Karpas-422 (cell line): ENCODE measurements around the gene COLQ. TPM values are rescaled to one million over a fixed set of nuclear protein-coding genes. Genes with fewer than 3 reads are reported as not detected.
A peak's percentile ranks its signal among the peaks of the same experiment; 100 is the strongest.

ENCODE experiments used
- DNase-seq: peaks from one replicate; pipeline ENCODE4 v3.0.0-alpha.2; 2015
- H2AFZ ChIP-seq: fragments of 200-600 bp; sonication (generic); 2 replicates; pipeline ENCODE4 v1.6.1; 2014; ENCODE audit warnings: antibody characterized with exemption, low read length, mixed read lengths
- H3K27ac ChIP-seq: fragments of 200-600 bp; sonication (generic); 2 replicates; pipeline ENCODE4 v1.5.1; 2014; ENCODE audit warnings: mild to moderate bottlenecking, low read length, moderate library complexity
- H3K27me3 ChIP-seq: fragments of 200-600 bp; sonication (generic); 2 replicates; pipeline ENCODE4 v1.6.1; 2014; ENCODE audit warnings: low read length, mixed read lengths
- H3K36me3 ChIP-seq: fragments of 200-600 bp; sonication (generic); 2 replicates; pipeline ENCODE4 v1.6.1; 2014; ENCODE audit warnings: low read length, mixed read lengths; ENCODE audit not compliant: insufficient read depth
- H3K4me1 ChIP-seq: fragments of 200-600 bp; sonication (generic); 2 replicates; pipeline ENCODE4 v1.6.1; 2014; ENCODE audit warnings: mild to moderate bottlenecking, low read length, mixed read lengths
- H3K4me2 ChIP-seq: fragments of 200-600 bp; sonication (generic); 2 replicates; pipeline ENCODE4 v1.6.1; 2014; ENCODE audit warnings: low read length, low read depth, mild to moderate bottlenecking; ENCODE audit not compliant: poor library complexity, severe bottlenecking
- H3K4me3 ChIP-seq: fragments of 200-600 bp; sonication (generic); 2 replicates; pipeline ENCODE4 v1.5.1; 2014; ENCODE audit warnings: mild to moderate bottlenecking, antibody characterized with exemption, low read length, mixed read lengths
- H3K79me2 ChIP-seq: fragments of 200-600 bp; sonication (generic); 2 replicates; pipeline ENCODE4 v1.6.1; 2014; ENCODE audit warnings: mild to moderate bottlenecking, low read length, mixed read lengths
- H3K9ac ChIP-seq: fragments of 200-600 bp; sonication (generic); 2 replicates; pipeline ENCODE4 v1.6.0; 2014; ENCODE audit warnings: low read length
- H3K9me2 ChIP-seq: fragments of 200-600 bp; sonication (generic), shearing (Covaris generic); replicated peaks from 2 replicates; pipeline ENCODE4 v1.6.0; 2014; ENCODE audit warnings: mild to moderate bottlenecking, low read length, moderate library complexity; ENCODE audit not compliant: insufficient read depth
- H3K9me3 ChIP-seq: fragments of 300-700, 200-600 bp; sonication (generic); 2 replicates; pipeline ENCODE4 v1.6.1; 2014; ENCODE audit warnings: low read length, mixed read lengths
- H4K20me1 ChIP-seq: fragments of 200-600 bp; sonication (generic); 2 replicates; pipeline ENCODE4 v1.6.1; 2014; ENCODE audit warnings: mild to moderate bottlenecking, antibody characterized with exemption, low read length, low read depth; ENCODE audit not compliant: insufficient read depth
- total RNA-seq: library from RNA; depleted of rRNA; stranded (reverse); fragments of >200 nt; shearing (Covaris generic); gene quantifications from 2 replicates; pipeline ENCODE4 v1.2.3, GENCODE V29; 2014; ENCODE audit warnings: low replicate concordance

Gene COLQ
- total RNA-seq, 1 experiment from 2014 or later: 2.6 TPM

- Histone ChIP-seq H3K36me3 (no peaks in the 10 kb centered on the region), H3K9me3 (no peaks in the 10 kb centered on the region), H3K4me3 (no peak overlapping the region), H3K79me2 (no peaks in the 10 kb centered on the region), H4K20me1 (no peaks in the 10 kb centered on the region), H3K4me2 (no peak overlapping the region), H3K27me3 (no peaks in the 10 kb centered on the region), H3K4me1 (peaks cover 7% of the 10 kb centered on the region; the same call in 1 of the 2 replicates), H2AFZ (no peak overlapping the region), H3K27ac (no peak overlapping the region), H3K9me2 (no peaks in the 10 kb centered on the region), H3K9ac (no peak overlapping the region)
- no peak for DNase-seq
These were observed 6.7 kb downstream of the COLQ start for GRCh38 chr3:15514663-15515340.

- no peaks in the 10 kb centered on the region for H3K79me2 ChIP-seq
- no peak overlapping the region for H3K4me3 ChIP-seq
- no peak for DNase-seq
- no peak overlapping the region for H2AFZ ChIP-seq
- no peaks in the 10 kb centered on the region for H3K36me3 ChIP-seq
- H3K4me1 ChIP-seq: peaks cover 7% of the 10 kb centered on the region; the same call in 1 of the 2 replicates
- H3K9me3 ChIP-seq: no peaks in the 10 kb centered on the region
- H3K27ac ChIP-seq: no peak overlapping the region
- no peaks in the 10 kb centered on the region for H3K27me3 ChIP-seq
- H3K4me2 ChIP-seq: no peak overlapping the region
- H3K9me2 ChIP-seq: no peaks in the 10 kb centered on the region
- H4K20me1 ChIP-seq: no peaks in the 10 kb centered on the region
- H3K9ac ChIP-seq: no peak overlapping the region
These were observed 7.5 kb downstream of the COLQ start for GRCh38 chr3:15513810-15514662.

- no peaks in the 10 kb centered on the region for H3K79me2 ChIP-seq
- no peaks in the 10 kb centered on the region for H3K9me2 ChIP-seq
- H3K36me3 ChIP-seq: no peaks in the 10 kb centered on the region
- no peaks in the 10 kb centered on the region for H3K9me3 ChIP-seq
- peaks cover 7% of the 10 kb centered on the region; the same call in 1 of the 2 replicates for H3K4me1 ChIP-seq
- no peak overlapping the region for H3K4me3 ChIP-seq
- H4K20me1 ChIP-seq: no peaks in the 10 kb centered on the region
- H3K9ac ChIP-seq: no peak overlapping the region
- no peak for DNase-seq
- no peak overlapping the region for H2AFZ ChIP-seq
- no peak overlapping the region for H3K27ac ChIP-seq
- H3K27me3 ChIP-seq: no peaks in the 10 kb centered on the region
- H3K4me2 ChIP-seq: no peak overlapping the region
These were observed 8.4 kb downstream of the COLQ start for GRCh38 chr3:15513116-15513515.

GRCh38 chr3:15512166-15512565 is 9.3 kb downstream of the COLQ start:
- H3K9me2 ChIP-seq: no peaks in the 10 kb centered on the region
- no peaks in the 10 kb centered on the region for H3K9me3 ChIP-seq
- H3K36me3 ChIP-seq: no peaks in the 10 kb centered on the region
- H3K4me3 ChIP-seq: no peak overlapping the region
- peaks cover 3% of the 10 kb centered on the region; the same call in 1 of the 2 replicates for H3K4me1 ChIP-seq
- H3K79me2 ChIP-seq: no peaks in the 10 kb centered on the region
- H3K27me3 ChIP-seq: no peaks in the 10 kb centered on the region
- no peak for DNase-seq
- H2AFZ ChIP-seq: no peak overlapping the region
- H3K27ac ChIP-seq: no peak overlapping the region
- H3K9ac ChIP-seq: no peak overlapping the region
- no peaks in the 10 kb centered on the region for H4K20me1 ChIP-seq
- no peak overlapping the region for H3K4me2 ChIP-seq

GRCh38 chr3:15511156-15511555 is 10.3 kb downstream of the COLQ start:
- Histone ChIP-seq H3K9me2 (no peaks in the 10 kb centered on the region), H3K27ac (no peak overlapping the region), H4K20me1 (no peaks in the 10 kb centered on the region), H3K27me3 (no peaks in the 10 kb centered on the region), H3K36me3 (no peaks in the 10 kb centered on the region), H2AFZ (no peak overlapping the region), H3K4me1 (no peaks in the 10 kb centered on the region), H3K4me3 (no peak overlapping the region), H3K79me2 (no peaks in the 10 kb centered on the region), H3K9me3 (no peaks in the 10 kb centered on the region), H3K4me2 (no peak overlapping the region), H3K9ac (no peak overlapping the region)
- DNase-seq: no peak

- Histone ChIP-seq H2AFZ (no peak overlapping the region), H3K4me2 (no peak overlapping the region), H3K4me1 (no peaks in the 10 kb centered on the region), H3K27me3 (no peaks in the 10 kb centered on the region), H3K9ac (no peak overlapping the region), H3K4me3 (no peak overlapping the region), H3K36me3 (no peaks in the 10 kb centered on the region), H3K9me3 (no peaks in the 10 kb centered on the region), H3K27ac (no peak overlapping the region), H3K79me2 (no peaks in the 10 kb centered on the region), H3K9me2 (no peaks in the 10 kb centered on the region), H4K20me1 (no peaks in the 10 kb centered on the region)
- no peak for DNase-seq
These were observed 11.0 kb downstream of the COLQ start for GRCh38 chr3:15510493-15510892.

GRCh38 chr3:15506571-15506970 is 14.9 kb downstream of the COLQ start:
- H3K27ac ChIP-seq: no peak overlapping the region
- DNase-seq: no peak
- H3K36me3 ChIP-seq: no peaks in the 10 kb centered on the region
- H3K4me3 ChIP-seq: no peak overlapping the region
- H3K27me3 ChIP-seq: no peaks in the 10 kb centered on the region
- H3K4me2 ChIP-seq: no peak overlapping the region
- H4K20me1 ChIP-seq: no peaks in the 10 kb centered on the region
- H3K9me2 ChIP-seq: no peaks in the 10 kb centered on the region
- no peaks in the 10 kb centered on the region for H3K79me2 ChIP-seq
- H2AFZ ChIP-seq: no peak overlapping the region
- no peak overlapping the region for H3K9ac ChIP-seq
- no peaks in the 10 kb centered on the region for H3K9me3 ChIP-seq
- no peaks in the 10 kb centered on the region for H3K4me1 ChIP-seq

- no peak overlapping the region for H3K9ac ChIP-seq
- peak; percentile 33 for DNase-seq
- no peak overlapping the region for H3K4me2 ChIP-seq
- no peaks in the 10 kb centered on the region for H3K27me3 ChIP-seq
- no peaks in the 10 kb centered on the region for H3K79me2 ChIP-seq
- no peaks in the 10 kb centered on the region for H3K9me3 ChIP-seq
- no peaks in the 10 kb centered on the region for H3K9me2 ChIP-seq
- no peak overlapping the region for H2AFZ ChIP-seq
- H3K4me3 ChIP-seq: no peak overlapping the region
- H3K36me3 ChIP-seq: no peaks in the 10 kb centered on the region
- H3K4me1 ChIP-seq: no peaks in the 10 kb centered on the region
- H4K20me1 ChIP-seq: no peaks in the 10 kb centered on the region
- H3K27ac ChIP-seq: no peak overlapping the region
These were observed 15.9 kb downstream of the COLQ start for GRCh38 chr3:15505479-15506165.
